GM19395 (cell line): ENCODE measurements around the gene OR6C3.
"Not testable (repeated sequence)": the region's sequence is repeated elsewhere in the genome, so short reads cannot be mapped to it uniquely, and the experiment has no call there.

Source experiments
- ATAC-seq: cut with Tn5 transposase; IDR thresholded peaks from one replicate; pipeline ENCODE4 v1.9.1; 2021; ENCODE audit warnings: mild to moderate bottlenecking, moderate library complexity; ENCODE audit not compliant: unreplicated experiment

The OR6C3 gene

DNA sequence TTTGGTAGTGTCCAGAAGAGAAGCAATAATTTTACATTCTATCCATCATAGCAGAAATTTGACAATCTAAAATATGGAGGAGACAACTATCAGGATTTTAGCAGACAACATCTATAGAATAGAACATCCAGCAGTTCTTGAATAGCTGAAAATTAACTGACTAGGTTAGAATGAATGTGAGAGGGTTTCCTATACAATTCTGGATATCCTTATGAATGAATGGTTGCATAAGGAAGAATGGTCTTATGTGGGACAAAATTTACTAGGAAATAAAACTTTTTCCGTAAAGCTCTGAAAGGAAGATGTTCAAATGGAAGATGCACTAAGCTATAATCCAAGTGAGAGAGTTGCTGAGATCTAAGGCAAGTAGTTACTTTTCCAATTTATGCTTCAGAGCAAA is at the start of gene OR6C3:
OR6C3 (plus strand) TSS at position 301 of the 400 bp plus-strand sequence. CDS start 955 bp downstream, outside the sequence.
- no peak for ATAC-seq

DNA sequence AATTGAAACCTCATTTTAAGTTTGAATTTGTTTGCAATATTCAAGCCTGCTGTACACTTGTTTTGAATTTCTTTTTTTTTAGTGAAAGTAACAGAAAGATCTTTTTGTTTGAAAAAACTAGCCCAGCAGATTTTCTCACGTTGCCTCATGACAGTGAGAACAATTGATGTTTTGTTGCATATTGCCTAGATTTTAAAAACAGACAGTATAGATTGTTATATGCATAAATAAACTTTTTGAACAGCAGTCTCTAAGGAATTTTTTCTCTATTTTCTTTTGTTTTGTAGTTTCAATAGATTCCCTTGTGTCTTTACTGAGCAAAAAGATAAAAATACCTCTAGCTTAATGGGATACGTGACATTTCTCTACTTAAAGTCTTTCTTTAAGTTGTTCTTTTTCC is 49.6 kb upstream of the OR6C3 start:
- no peak for ATAC-seq

DNA sequence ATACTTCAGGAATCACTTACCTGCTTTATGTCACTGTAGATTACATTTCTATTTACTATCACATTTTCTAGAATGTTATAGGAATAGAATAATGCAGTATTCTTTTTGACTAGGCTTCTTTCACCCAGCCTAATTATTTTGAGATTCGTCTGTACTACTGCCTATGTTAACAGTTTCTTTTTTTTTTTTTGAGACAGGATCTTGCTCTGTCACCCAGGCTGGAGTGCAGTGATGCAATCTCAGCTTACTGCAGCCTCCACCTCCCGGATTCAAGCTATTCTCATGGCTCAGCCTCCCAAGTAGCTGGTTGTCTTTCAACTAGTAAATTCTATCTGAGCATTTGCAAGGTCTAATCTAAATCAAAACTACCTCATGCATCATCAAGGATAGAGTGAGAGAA is 40.5 kb upstream of the OR6C3 start:
- no peak for ATAC-seq

DNA sequence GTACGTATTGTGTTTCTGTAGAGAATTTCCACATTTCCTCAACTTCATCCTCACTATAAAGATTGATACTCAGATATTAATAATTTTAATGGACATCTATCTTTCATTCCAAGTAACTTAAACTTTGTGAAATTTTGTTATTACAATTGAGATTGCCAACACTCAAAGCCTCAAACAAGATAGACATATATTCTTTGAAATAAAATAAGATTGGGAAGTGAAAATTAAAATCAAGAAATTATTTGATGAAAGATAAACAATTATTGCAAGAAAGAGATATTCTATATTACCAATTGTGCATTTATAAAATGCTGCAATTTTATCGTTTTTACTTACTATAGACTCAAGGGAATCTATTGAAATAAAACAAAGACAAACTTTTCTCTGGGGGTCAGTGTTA is 34.1 kb upstream of the OR6C3 start, which contains the start of gene OR6C6:
OR6C6 (minus strand) TSS at position 101 of the 400 bp plus-strand sequence. CDS start 1,337 bp downstream, outside the sequence.
- ATAC-seq: no peak

DNA sequence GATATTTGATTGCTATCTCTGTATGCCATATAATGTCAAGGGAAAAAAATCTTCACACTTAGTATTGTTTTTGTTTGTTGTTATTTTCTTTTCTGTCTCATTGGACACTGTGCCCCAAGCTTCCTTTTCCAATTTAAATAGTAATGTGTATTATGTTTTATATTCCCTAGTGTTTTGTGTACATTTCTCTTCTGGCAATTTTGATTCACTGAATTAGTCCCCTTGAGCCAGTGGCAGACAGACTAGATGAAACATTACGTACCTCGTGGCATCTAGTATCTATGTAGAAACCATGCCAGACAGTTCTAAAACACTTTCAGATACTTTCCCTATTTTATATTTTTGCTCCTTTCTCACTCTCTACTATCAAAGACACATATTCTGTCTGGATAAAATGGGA is 16.5 kb upstream of the OR6C3 start, which contains the start of gene OR6C1:
OR6C1 (plus strand) TSS at position 301 of the 400 bp plus-strand sequence. CDS start 6,257 bp downstream, outside the sequence.
- ATAC-seq: no peak

DNA sequence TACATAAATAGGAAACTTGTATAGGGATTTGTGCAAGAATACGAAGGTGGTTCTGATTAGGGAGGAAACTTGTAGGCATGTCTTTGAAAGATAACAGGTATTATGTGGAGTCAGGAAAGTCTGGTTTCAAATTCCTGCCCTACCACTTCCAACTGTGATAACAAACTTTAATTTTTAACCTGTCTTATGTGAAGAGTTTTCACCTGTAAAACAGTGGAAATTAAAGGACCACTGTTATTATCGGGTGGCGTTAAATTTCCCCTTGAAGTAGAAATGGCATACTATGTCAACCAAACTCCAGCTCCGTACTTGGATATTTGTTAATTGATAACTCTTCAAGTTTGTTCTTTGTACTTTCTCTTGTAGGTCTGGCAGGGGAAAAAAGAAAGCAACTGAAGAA is 10.3 kb upstream of the OR6C3 start:
- no peak for ATAC-seq

DNA sequence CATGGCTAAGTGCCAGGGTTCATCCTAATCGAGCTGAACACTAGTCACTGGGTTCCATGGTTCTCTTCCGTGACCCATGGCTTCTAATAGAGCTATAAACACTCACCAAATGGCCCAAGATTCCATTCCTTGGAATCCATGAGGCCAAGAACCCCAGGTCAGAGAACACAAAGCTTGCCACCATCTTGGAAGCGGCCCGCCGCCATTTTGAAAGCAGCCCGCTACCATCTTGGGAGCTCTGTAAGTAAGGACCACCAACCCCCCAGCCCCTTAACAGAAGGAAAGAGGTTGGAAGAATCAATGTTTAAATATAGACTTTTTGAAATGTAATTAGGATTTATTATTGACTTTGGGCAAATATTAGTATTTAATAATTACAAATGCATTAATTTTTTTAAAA is 4.7 kb upstream of the OR6C3 start:
- not testable (repeated sequence) for ATAC-seq

DNA sequence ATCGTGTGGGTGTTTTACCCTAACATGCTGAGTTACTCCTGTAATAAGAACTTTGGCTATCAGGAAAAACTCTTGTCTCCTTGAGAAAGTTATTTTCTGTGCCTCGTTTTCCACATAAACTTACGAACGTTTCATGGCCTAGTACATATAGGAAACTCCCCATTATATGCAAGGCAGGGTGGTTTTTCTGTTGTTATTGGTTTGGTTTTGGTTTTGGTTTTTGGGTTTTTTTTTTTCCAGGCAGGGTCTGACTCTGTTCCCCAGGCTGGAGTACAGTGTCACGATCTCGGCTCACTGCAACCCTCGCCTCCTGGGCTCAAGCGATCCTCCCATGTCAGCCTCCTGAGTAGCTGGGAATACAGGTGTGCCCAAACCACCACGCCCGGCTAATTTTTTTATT is 5.5 kb downstream of the OR6C3 start:
- no peak for ATAC-seq

DNA sequence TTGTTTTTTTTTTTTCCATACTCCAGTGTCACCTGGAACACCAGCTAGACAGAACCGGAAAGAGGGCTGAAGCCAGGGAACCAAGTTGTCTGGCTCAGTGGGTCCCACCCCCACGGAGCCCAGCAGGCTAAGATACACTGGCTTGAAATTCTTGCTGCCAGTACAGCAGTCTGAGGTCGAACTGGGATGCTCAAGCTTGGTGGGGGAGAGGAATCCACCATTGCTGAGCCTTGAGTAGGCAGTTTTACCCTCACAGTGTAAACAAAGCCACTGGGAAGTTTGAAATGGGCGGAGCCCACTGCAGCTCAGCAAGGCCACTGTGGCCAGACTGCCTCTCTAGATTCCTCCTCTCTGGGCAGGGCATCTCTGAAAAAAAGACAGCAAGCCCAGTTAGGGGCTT is 24.8 kb downstream of the OR6C3 start:
- ATAC-seq: not testable (repeated sequence)

DNA sequence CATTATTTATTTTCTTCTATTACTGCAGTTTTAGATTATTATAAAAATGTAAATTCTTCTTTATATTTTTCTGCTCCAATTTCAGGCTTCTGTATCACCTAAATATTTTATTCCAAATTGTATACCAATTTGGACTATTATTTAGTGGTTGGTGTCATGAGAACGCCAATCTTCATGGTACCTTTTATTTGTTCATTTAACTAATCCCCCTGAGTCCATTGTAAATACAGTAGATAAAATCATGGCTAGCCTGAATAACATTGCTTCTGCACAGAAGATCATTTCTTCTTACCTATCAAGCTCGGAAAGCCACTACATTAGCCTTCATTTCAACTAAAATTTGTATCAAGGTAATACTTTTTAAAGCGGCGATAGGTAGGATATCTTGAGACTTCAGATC is 32.1 kb downstream of the OR6C3 start, which contains the start of gene OR6C75:
OR6C75 (plus strand) TSS at position 301 of the 400 bp plus-strand sequence. CDS start 2,136 bp downstream, outside the sequence.
- no peak for ATAC-seq

DNA sequence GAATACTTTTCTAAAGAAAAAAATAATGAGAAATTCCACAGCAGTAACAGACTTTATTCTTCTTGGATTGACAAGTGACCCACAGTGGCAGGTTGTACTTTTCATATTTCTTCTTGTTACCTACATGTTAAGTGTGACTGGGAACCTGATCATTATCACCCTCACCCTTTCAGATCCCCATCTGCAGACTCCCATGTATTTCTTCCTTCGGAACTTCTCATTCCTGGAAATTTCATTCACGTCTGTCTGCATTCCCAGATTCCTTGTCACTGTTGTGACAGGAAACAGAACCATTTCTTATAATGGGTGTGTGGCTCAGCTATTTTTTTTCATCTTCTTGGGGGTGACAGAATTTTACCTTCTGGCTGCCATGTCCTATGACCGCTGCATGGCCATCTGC is 34.5 kb downstream of the OR6C3 start:
- no peak for ATAC-seq

DNA sequence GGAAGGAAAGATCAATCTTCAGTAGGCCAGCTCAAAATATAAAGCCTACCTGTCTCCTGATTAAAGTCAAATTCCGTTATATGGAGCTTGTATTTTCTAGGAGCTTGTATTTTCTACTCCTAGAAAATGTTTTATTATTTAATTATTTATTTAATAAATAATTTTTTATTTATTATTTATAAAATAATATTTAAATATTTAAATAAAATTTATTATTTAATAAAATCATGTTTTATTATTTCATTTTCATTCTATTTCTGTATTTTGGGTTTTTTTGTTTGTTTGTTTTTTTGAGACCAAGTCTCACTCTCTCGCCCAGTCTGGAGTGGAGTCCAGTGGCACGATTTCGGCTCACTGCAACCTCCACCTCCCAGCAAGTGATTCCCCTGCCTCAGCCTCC is 42.0 kb downstream of the OR6C3 start:
- no peak for ATAC-seq
